Uterus (tissue), 2 donors: ENCODE measurements around the gene FOXC1.

Experiments used
- CTCF ChIP-seq, 4 experiments: fragments of 200-600 bp in 2 of 4; fragments of 450-650 bp in 2 of 4; sonication (generic) in 2 of 4; IDR thresholded peaks; one replicate each; pipeline ENCODE4 v1.5.1; 2016 to 2019; ENCODE audit warnings: antibody characterized with exemption in 4 of 4, mild to moderate bottlenecking in 2 of 4, moderate library complexity in 1 of 4
- POLR2A ChIP-seq, 2 donors: fragments of 450-650 bp; IDR thresholded peaks; one replicate each; pipeline ENCODE4 v1.6.1; 2016; ENCODE audit warnings: antibody characterized with exemption in 2 of 2, mild to moderate bottlenecking in 1 of 2, moderate library complexity in 1 of 2

DNA sequence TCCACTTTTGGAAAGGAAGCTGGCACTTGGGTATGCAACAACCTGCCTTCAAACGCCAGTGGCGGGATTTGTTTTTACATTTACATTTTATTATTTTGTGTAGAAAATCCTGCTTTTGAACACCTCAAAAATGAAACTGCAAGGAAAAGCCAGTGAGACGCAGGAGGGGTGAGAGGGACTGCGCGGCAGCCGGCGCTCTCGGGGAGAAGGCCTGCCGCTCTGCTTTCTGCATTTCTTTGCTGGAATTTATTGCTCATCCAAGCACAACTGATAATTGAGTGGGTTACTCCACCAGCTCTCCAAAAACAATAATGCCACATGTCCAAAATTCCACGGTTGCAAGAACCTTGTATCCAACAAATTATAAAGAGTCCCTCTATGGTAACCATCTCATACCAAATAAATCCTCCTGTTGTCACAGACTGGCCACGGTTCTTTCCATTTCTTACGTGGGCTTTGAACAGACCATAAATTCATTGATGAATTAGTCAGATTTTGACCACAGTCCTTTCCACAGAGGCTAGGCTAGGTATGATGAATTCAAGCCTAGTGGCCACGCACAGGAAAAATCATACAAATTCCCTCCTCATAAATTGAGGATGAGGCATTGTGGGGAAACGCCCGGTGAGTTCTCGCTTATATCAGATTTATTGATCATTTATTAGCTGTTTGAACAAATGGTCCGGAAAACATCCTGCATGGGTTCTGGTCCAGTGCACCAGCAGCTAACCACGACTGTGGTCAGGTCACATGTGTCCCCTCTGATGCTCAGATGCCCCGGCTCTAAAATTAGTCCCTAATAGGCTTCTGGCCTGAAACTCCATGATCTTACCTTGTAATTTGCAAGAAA, 31.6 kb upstream of the FOXC1 start:
- TF ChIP-seq CTCF (IDR thresholded peaks at IDR 0.05) (no peak), POLR2A (IDR thresholded peaks at IDR 0.05) (no peak)
